Choroid plexus epithelial cell (primary cell): ENCODE measurements around the gene SEC23IP.

Experiments used
- DNase-seq: peaks from one replicate; pipeline ENCODE4 v3.0.0-alpha.2; 2010; ENCODE audit warnings: low read depth
- H3K4me3 ChIP-seq: 2 replicates; pipeline ENCODE4 v1.5.1; 2011; ENCODE audit warnings: low read depth, mild to moderate bottlenecking, control low read depth, low read length, moderate library complexity
- TF ChIP-seq, protein P1 (sequence below): conservative IDR thresholded peaks from 2 replicates; pipeline ENCODE4 v1.5.1; 2011; ENCODE audit warnings: low read depth, mild to moderate bottlenecking, control low read depth, inconsistent platforms, low read length, moderate library complexity

The SEC23IP gene

DNA sequence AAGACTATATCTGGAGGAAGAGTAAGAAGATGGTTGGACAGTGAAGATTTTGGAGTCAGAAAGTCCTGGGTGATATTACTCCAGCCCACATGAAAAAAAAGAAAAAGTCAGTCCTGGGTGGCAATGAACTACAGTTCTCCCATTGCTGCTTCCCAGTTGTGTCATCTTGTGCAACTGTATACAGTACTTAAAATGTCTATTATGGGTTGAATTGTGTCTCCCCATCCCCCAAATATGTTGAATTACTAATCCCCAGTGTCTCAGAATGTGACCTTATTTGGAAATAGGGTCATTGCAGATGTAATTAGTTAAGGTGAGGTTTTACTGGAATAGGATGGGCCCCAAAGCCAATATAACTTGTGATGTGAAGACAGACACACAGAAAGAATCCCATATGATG, 15.6 kb downstream of the SEC23IP start:
- DNase-seq: no peak
- H3K4me3 ChIP-seq: no peak overlapping the region
- TF ChIP-seq, protein P1, sequence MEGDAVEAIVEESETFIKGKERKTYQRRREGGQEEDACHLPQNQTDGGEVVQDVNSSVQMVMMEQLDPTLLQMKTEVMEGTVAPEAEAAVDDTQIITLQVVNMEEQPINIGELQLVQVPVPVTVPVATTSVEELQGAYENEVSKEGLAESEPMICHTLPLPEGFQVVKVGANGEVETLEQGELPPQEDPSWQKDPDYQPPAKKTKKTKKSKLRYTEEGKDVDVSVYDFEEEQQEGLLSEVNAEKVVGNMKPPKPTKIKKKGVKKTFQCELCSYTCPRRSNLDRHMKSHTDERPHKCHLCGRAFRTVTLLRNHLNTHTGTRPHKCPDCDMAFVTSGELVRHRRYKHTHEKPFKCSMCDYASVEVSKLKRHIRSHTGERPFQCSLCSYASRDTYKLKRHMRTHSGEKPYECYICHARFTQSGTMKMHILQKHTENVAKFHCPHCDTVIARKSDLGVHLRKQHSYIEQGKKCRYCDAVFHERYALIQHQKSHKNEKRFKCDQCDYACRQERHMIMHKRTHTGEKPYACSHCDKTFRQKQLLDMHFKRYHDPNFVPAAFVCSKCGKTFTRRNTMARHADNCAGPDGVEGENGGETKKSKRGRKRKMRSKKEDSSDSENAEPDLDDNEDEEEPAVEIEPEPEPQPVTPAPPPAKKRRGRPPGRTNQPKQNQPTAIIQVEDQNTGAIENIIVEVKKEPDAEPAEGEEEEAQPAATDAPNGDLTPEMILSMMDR: no peak

GRCh38 chr10:119910689-119911088, 18.2 kb downstream of the SEC23IP start:
- TF ChIP-seq, protein P1: no peak
- no peak for DNase-seq
- H3K4me3 ChIP-seq: no peak overlapping the region

DNA sequence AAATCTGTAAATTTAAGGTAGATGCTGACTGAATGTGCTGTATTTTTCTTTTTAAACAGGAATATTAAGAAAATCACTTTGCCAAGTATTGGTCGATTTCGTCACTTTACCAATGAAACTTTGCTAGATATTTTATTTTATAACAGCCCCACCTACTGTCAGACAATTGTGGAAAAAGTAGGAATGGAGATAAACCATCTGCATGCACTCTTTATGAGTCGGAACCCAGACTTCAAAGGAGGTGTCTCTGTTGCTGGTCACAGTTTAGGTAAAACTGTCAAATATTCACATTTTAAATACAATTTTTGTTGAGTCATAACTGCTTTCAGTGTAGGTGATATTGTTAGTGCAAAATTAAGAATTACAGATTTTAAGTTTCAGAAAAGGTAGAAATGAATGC, 25.2 kb downstream of the SEC23IP start:
- peak; percentile 26 for DNase-seq
- TF ChIP-seq, protein P1: no peak
- no peak overlapping the region for H3K4me3 ChIP-seq

GRCh38 chr10:119919271-119919670, 26.7 kb downstream of the SEC23IP start:
- DNase-seq: peak; percentile 73
- TF ChIP-seq, protein P1: no peak

DNA sequence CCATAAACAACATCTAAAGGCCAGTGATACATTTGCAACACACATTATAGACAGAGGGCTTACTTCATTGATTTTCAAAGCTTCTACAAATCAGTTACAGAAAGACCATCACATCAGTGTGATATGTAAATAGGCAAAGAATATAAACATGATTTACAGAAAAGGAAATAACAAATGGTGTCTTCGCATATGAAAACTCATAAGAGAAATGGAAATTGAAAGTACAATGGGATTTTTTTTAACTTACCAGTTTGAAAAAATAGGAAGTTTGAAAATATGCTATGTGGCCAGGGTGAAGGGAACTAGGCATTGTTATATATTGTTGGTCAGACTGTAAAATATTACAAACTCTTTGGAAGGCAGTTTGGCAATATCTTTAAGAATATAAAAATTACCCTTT, 27.3 kb downstream of the SEC23IP start:
- no peak for DNase-seq
- no peak overlapping the region for H3K4me3 ChIP-seq
- TF ChIP-seq, protein P1: no peak

More at GRCh38 chr10:119919271-119919670, 26.7 kb downstream of the SEC23IP start:
- no peak overlapping the region for H3K4me3 ChIP-seq

DNA sequence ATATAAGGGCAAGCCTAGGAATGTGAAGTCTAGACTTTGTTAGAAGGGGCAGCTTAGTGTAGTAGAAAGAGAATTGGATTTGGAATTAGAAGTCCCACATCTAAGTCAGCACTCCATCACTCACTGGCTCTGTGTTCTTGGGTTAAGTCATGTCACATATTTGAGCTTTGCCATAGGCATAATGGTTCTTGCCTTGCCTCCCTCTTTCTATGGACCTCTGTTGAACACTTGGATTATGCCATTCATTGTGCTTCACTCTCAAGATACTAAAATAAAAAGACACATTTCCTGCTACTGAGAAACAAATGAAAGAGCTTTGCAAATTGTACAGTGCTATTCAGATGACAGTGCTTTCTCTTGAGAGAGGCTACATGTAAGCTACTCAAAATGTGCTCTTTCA, 35.9 kb downstream of the SEC23IP start:
- TF ChIP-seq, protein P1: no peak
- no peak overlapping the region for H3K4me3 ChIP-seq
- no peak for DNase-seq

DNA sequence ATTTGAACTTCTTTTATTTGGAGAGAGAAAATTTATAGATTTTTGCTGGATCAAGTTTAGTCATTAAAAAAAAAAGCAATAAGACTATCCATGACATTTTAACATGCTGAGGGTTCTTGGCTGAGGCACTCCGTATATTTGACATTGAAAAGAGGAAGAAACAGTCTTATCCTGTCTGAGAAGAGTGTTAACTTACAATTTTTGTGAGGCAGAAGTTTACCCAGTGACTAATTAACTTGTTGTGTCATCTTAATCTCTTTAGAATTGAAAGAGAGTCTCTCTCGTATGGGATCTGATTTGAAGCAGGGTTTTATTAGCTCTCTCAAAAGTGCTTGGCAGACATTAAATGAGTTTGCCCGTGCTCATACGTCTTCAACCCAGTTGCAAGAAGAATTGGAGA, 39.3 kb downstream of the SEC23IP start:
- no peak overlapping the region for H3K4me3 ChIP-seq
- TF ChIP-seq, protein P1: no peak
- no peak for DNase-seq
